Kidney epithelial cell (primary cell): ENCODE measurements around the gene SSNA1. TPM values are rescaled to one million over a fixed set of nuclear protein-coding genes. Genes with fewer than 3 reads are reported as not detected.

Experiments used
- DNase-seq: peaks from one replicate; pipeline ENCODE4 v3.0.0-alpha.2; 2010; ENCODE audit warnings: low read depth
- H3K27me3 ChIP-seq: 2 replicates; pipeline ENCODE4 v1.6.0; 2011; ENCODE audit warnings: low read length; ENCODE audit not compliant: control insufficient read depth, insufficient read depth
- H3K36me3 ChIP-seq: 2 replicates; pipeline ENCODE4 v1.5.1; 2011; ENCODE audit warnings: low read length; ENCODE audit not compliant: control insufficient read depth, insufficient read depth
- H3K4me3 ChIP-seq: 2 replicates; pipeline ENCODE4 v1.5.1; 2011; ENCODE audit warnings: low read depth, mild to moderate bottlenecking, control low read depth, low read length
- total RNA-seq: library from RNA; depleted of rRNA; stranded (reverse); fragments of >200 nt; gene quantifications from 2 replicates; pipeline ENCODE4 v1.2.3, GENCODE V29; 2015
- TF ChIP-seq, protein P1 (sequence below): IDR thresholded peaks from 2 replicates; pipeline ENCODE4 v1.5.1; 2011; ENCODE audit warnings: mild to moderate bottlenecking, moderate library complexity, low read length, control low read depth, inconsistent platforms; ENCODE audit not compliant: insufficient read depth, poor library complexity, severe bottlenecking

The SSNA1 gene
- total RNA-seq, 1 donor from 2014 or later: 95.1 TPM

DNA sequence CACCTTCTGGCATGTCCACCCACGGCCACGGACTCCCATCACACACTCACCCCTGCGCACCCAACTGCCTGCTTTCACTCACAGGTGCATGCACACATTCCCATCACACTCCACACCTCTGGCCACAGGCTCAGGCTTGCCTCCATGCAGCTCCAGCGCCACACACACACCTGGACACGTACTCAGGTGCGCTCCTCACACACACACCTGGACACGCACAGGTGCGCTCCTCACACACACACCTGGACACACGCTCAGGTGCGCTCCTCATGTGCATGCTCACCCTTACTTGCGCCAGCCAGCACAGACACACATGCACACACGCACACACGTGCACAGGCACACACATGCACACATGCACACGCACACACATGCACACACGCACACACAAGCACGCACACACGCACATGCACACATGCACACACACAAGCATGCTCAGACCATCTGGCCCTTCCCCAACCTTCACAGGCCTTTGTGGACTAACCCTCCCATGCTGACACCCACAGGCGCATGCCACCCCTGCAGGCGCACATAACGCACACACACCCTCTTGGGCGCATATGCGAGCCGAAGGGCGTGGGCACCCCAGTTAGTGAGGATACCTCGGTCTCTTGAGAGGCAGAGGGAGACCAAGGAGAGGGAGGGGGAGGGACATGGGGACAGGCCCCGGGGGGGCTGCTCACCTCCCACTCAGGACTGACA, 41.2 kb upstream of the SSNA1 start:
- DNase-seq: no peak
- H3K27me3 ChIP-seq: peaks cover 47% of the 10 kb centered on the region
- H3K4me3 ChIP-seq: no peak overlapping the region
- TF ChIP-seq, protein P1, sequence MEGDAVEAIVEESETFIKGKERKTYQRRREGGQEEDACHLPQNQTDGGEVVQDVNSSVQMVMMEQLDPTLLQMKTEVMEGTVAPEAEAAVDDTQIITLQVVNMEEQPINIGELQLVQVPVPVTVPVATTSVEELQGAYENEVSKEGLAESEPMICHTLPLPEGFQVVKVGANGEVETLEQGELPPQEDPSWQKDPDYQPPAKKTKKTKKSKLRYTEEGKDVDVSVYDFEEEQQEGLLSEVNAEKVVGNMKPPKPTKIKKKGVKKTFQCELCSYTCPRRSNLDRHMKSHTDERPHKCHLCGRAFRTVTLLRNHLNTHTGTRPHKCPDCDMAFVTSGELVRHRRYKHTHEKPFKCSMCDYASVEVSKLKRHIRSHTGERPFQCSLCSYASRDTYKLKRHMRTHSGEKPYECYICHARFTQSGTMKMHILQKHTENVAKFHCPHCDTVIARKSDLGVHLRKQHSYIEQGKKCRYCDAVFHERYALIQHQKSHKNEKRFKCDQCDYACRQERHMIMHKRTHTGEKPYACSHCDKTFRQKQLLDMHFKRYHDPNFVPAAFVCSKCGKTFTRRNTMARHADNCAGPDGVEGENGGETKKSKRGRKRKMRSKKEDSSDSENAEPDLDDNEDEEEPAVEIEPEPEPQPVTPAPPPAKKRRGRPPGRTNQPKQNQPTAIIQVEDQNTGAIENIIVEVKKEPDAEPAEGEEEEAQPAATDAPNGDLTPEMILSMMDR: no peak
- no peaks in the 10 kb centered on the region for H3K36me3 ChIP-seq

DNA sequence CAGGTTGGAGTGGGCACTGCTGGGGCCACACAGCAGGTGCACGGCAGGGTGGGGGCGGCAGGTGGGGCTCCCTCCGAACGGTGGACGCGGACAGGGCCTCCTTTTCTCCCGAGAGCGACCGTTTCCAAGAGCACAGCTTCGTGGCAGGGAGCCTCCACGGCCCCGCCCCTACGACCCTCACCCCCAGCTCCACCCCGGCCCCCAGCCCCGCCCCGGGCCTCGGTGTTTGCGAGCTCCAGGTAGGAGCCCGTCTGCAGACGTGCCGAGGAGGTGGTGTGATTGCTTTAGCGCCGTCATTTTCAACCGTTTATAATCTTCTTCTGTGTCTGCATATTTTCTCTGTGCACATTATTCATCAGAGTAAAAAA, 40.7 kb upstream of the SSNA1 start:
- H3K27me3 ChIP-seq: peaks cover 43% of the 10 kb centered on the region
- no peak for DNase-seq
- TF ChIP-seq, protein P1: no peak
- H3K36me3 ChIP-seq: no peaks in the 10 kb centered on the region
- H3K4me3 ChIP-seq: no peak overlapping the region

DNA sequence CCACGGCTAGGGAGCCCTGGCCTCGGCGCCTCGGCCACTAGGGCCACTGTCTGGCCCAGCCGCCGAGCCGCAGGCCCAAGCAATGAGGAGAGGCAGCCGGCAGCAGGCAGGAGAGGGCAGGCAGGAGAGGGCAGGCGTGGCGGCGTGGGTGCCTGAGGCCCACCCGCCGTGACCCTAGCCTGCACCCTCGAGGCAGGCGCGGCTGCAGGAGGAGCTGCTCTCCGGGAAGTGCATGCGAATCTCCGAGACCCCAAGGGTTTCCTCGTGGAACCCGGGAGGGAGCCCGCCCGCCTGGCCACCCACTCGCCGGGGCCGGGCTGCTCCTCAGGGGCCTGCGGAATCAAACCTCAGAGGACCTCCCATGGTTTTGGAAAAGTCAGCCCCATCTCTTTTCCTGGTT, 40.2 kb upstream of the SSNA1 start:
- peaks cover 38% of the 10 kb centered on the region for H3K27me3 ChIP-seq
- no peaks in the 10 kb centered on the region for H3K36me3 ChIP-seq
- TF ChIP-seq, protein P1: no peak
- DNase-seq: no peak
- no peak overlapping the region for H3K4me3 ChIP-seq

DNA sequence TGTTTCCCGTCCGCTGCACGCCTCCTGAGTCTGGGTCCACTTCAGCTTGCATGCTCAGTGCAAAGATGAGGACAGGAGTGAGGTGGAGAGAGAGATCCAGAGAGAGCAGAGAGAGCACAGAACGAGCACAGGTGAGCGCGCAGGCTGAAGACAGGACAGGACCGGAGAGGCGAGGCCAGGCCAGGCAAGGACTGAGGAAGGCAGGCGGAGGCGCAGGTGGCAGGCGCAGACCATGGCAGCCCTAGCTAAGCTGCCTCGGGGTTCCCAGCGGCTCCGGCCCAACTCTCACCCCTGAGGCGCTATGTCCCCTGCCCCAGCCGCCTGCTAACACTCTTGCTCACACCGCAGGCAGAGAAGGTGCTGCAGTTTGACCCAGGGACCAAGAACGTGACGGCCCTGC, 39.8 kb upstream of the SSNA1 start:
- TF ChIP-seq, protein P1: no peak
- DNase-seq: no peak
- peaks cover 34% of the 10 kb centered on the region for H3K27me3 ChIP-seq
- no peak overlapping the region for H3K4me3 ChIP-seq
- H3K36me3 ChIP-seq: no peaks in the 10 kb centered on the region

DNA sequence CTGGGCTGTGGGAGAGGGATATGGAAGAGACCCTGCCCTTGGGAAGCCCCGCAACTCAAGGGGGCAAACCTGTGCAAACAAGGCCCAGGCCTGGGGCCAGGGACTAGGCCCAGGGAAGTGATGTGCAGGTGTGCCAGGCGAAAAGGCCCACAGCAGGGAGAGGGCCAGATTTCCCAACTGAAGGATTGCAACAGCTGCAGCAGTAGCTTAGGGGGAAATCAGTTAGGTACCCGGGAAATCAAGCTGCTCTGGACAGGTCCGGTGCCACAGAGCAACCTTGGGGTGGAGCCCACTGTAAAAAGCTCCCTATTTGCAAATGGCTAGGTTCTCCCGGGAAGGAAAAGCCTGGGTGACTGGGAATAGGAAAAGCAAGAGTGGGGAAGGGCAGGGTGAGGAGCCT, 39.1 kb upstream of the SSNA1 start:
- H3K27me3 ChIP-seq: peaks cover 33% of the 10 kb centered on the region
- DNase-seq: no peak
- TF ChIP-seq, protein P1: no peak
- H3K36me3 ChIP-seq: no peaks in the 10 kb centered on the region
- H3K4me3 ChIP-seq: no peak overlapping the region
